Vagina (tissue), 2 donors: ENCODE data around the gene CADM1. TPM values are rescaled to one million over a fixed set of nuclear protein-coding genes. Genes with fewer than 3 reads are reported as not detected.

Experiments used
- DNase-seq, 2 donors: peaks; one replicate each; pipeline ENCODE4 v3.0.0-alpha.2; 2017; ENCODE audit errors: extremely low spot score in 2 of 2
- H3K27ac ChIP-seq: fragments of 200-600 bp; sonication (generic); one replicate; pipeline ENCODE4 v1.5.1; 2019
- H3K27me3 ChIP-seq: fragments of 200-600 bp; sonication (generic); one replicate; pipeline ENCODE4 v1.5.1; 2019
- H3K36me3 ChIP-seq, 2 donors: fragments of 200-600 bp; sonication (generic); one replicate each; pipeline ENCODE4 v1.5.1; 2017 to 2019
- H3K4me1 ChIP-seq: fragments of 200-600 bp; sonication (generic); one replicate; pipeline ENCODE4 v1.5.1; 2019
- H3K4me3 ChIP-seq, 2 donors: fragments of 200-600 bp; sonication (generic); 1 replicate in 1 of 2; 2 replicates in 1 of 2; pipeline ENCODE4 v1.5.1; 2016 to 2019
- H3K9me3 ChIP-seq: fragments of 200-600 bp; sonication (generic); one replicate; pipeline ENCODE4 v1.5.1; 2019
- POLR2A ChIP-seq, 2 donors: fragments of 450-650 bp; IDR thresholded peaks; one replicate each; pipeline ENCODE4 v1.6.1; 2017; ENCODE audit warnings: antibody characterized with exemption in 2 of 2, mild to moderate bottlenecking in 2 of 2, moderate library complexity in 2 of 2
- POLR2AphosphoS5 ChIP-seq, 2 donors: sonication (generic); formaldehyde crosslinking; IDR thresholded peaks; one replicate each; pipeline ENCODE4 v1.9.0; 2017; ENCODE audit warnings: antibody characterized with exemption in 2 of 2, mild to moderate bottlenecking in 2 of 2, low read depth in 1 of 2; ENCODE audit not compliant: insufficient read depth in 1 of 2
- intact Hi-C: fragments of 100-400 bp; cut with DNase I; formaldehyde crosslinking; loops from one replicate; pipeline ENCODE4 v1.15.1; 2023
- total RNA-seq: library from RNA; depleted of rRNA; stranded (reverse); fragments of >200 nt; gene quantifications from one replicate; pipeline ENCODE4 v1.2.3, GENCODE V29; 2016
- TF ChIP-seq, protein P1 (sequence below), 3 experiments: fragments of 450-650 bp in 2 of 3; fragments of 200-600 bp in 1 of 3; sonication (generic) in 1 of 3; IDR thresholded peaks; one replicate each; pipeline ENCODE4 v1.5.1; 2017 to 2019; ENCODE audit warnings: antibody characterized with exemption in 3 of 3, mild to moderate bottlenecking in 2 of 3, moderate library complexity in 2 of 3

CADM1 gene
- total RNA-seq, 1 donor from 2014 or later: 37.1 TPM

DNA sequence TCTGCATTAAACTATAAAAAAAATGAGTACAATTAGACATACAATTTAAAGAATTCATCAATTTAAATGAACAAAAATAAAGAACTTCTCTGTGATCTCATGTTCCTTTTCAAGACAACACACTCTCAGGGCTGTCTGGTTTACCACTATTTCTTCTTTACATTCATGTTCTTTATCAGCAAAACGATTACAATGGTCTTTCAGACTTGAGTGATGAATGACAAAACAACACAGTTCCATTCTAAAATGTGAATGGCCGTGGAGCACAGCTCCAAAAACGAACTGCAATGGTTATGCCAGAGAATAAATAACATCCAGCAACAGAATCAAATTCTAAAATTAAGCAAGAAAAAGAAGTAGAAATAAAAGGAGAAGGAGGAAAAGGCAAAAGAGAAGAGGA is 113.1 kb downstream of the CADM1 start:
- intact Hi-C loops: no loop called here

DNA sequence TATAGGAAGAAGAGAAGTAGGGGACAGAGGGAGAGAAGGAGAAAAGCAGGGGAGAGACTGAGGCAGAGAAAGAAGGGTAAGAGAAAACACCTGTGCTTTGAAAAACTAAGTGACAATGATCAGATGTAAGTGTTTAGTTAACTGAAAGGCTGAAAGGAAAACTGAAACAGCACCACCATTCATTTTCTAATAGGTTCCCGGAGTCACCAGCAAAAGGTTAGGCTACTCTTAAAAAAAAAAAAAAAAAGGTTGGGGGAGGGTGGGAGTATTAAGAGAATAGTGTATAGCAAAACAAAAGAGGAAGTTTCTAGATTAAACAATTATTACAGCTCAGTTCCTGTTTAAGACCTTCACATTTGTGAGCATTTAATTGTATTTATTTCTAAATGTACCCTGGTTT is 113.8 kb downstream of the CADM1 start:
- Histone ChIP-seq H3K9me3 (no peaks in the 10 kb centered on the region), H3K27me3 (no peaks in the 10 kb centered on the region), H3K4me1 (no peaks in the 10 kb centered on the region), H3K4me3 (no peak overlapping the region), H3K27ac (no peak overlapping the region), H3K36me3 (no peaks in the 10 kb centered on the region)
- DNase-seq: no peak
- intact Hi-C loops: no loop called here
- no peak for TF ChIP-seq POLR2AphosphoS5 (IDR thresholded peaks at IDR 0.05; ENCODE audit: insufficient read depth in 1 of 2, low read depth in 1 of 2)
- TF ChIP-seq, protein P1, sequence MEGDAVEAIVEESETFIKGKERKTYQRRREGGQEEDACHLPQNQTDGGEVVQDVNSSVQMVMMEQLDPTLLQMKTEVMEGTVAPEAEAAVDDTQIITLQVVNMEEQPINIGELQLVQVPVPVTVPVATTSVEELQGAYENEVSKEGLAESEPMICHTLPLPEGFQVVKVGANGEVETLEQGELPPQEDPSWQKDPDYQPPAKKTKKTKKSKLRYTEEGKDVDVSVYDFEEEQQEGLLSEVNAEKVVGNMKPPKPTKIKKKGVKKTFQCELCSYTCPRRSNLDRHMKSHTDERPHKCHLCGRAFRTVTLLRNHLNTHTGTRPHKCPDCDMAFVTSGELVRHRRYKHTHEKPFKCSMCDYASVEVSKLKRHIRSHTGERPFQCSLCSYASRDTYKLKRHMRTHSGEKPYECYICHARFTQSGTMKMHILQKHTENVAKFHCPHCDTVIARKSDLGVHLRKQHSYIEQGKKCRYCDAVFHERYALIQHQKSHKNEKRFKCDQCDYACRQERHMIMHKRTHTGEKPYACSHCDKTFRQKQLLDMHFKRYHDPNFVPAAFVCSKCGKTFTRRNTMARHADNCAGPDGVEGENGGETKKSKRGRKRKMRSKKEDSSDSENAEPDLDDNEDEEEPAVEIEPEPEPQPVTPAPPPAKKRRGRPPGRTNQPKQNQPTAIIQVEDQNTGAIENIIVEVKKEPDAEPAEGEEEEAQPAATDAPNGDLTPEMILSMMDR (IDR thresholded peaks at IDR 0.05): no peak
- no peak for TF ChIP-seq POLR2A (IDR thresholded peaks at IDR 0.05)

More for the DNA sequence above, 113.1 kb downstream of the CADM1 start:
- no peaks in the 10 kb centered on the region for H3K27me3 ChIP-seq
- H3K4me3 ChIP-seq: no peak overlapping the region
- H3K36me3 ChIP-seq: no peaks in the 10 kb centered on the region
- no peak overlapping the region for H3K27ac ChIP-seq
- no peaks in the 10 kb centered on the region for H3K4me1 ChIP-seq
- H3K9me3 ChIP-seq: no peaks in the 10 kb centered on the region
- TF ChIP-seq POLR2A (IDR thresholded peaks at IDR 0.05) (no peak), POLR2AphosphoS5 (IDR thresholded peaks at IDR 0.05; ENCODE audit: insufficient read depth in 1 of 2, low read depth in 1 of 2) (no peak)
- TF ChIP-seq, protein P1 (IDR thresholded peaks at IDR 0.05): no peak
- no peak for DNase-seq

DNA sequence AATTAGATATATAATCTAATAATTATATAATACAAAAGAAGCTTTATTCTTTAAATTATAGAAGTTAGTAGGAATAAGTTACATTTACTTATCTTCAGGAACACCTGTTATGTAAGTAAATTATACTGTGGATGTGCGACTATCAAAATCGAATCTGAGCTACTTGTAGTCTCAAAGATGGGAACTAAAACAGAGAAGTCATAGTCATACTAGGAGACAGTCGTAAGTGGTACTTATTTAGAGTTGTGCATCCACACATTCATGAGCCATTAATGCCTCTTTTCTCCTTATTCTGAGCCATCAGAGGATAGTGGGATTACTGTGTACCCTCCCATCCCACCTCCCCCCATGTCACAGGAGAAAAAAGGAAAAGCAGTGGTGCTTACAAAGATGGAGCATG is 114.4 kb downstream of the CADM1 start:
- Histone ChIP-seq H3K9me3 (no peaks in the 10 kb centered on the region), H3K27me3 (no peaks in the 10 kb centered on the region), H3K36me3 (no peaks in the 10 kb centered on the region), H3K27ac (no peak overlapping the region), H3K4me1 (no peaks in the 10 kb centered on the region), H3K4me3 (no peak overlapping the region)
- intact Hi-C loops: no loop called here
- TF ChIP-seq POLR2AphosphoS5 (IDR thresholded peaks at IDR 0.05; ENCODE audit: insufficient read depth in 1 of 2, low read depth in 1 of 2) (no peak), POLR2A (IDR thresholded peaks at IDR 0.05) (no peak)
- TF ChIP-seq, protein P1 (IDR thresholded peaks at IDR 0.05): no peak
- DNase-seq: no peak

DNA sequence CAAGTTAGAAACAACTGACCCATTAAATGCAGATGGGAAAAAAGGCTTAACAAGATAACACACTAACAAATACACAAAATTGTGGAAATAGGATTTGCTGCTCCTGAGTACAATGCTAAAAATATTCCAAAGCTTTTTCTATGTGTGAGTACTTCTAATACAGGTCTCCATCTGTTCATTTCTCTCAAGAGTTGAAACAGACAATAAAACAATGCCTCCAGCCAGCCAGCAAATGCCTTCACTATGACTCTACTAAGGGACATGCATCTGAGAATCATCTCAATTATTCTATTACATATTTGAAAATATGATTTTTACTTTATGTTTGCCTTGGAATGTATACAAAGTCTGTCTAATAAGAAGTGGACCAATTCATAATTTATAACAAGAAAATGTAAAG is 119.0 kb downstream of the CADM1 start:
- TF ChIP-seq POLR2A (IDR thresholded peaks at IDR 0.05): no peak
- no peak for TF ChIP-seq POLR2AphosphoS5 (IDR thresholded peaks at IDR 0.05; ENCODE audit: insufficient read depth in 1 of 2, low read depth in 1 of 2)
- TF ChIP-seq, protein P1 (IDR thresholded peaks at IDR 0.05): no peak
- H3K36me3 ChIP-seq: no peaks in the 10 kb centered on the region
- H3K4me1 ChIP-seq: no peaks in the 10 kb centered on the region
- intact Hi-C loops: no loop called here
- DNase-seq: no peak
- no peaks in the 10 kb centered on the region for H3K9me3 ChIP-seq
- H3K4me3 ChIP-seq: no peak overlapping the region
- no peaks in the 10 kb centered on the region for H3K27me3 ChIP-seq
- H3K27ac ChIP-seq: no peak overlapping the region

DNA sequence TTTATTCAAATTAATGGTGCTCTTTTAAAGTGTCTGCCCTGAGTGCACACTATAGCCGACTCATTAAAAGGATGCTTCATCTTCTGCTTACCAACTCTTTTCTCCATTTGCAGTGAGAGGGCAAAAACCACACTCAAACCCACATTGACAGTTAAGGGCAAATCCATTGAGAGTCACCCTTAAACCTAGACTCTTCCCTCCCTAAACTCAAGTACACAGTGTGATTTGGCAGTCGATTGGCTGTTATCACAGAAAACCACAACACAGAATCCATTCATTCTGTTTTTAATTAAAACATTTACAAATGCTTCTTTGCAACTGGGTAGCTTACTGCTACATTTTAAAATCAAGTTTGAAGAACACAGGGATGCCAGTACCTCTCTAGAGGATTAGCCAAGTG is 120.0 kb downstream of the CADM1 start:
- Histone ChIP-seq H3K9me3 (no peaks in the 10 kb centered on the region), H3K36me3 (no peaks in the 10 kb centered on the region), H3K27ac (no peak overlapping the region), H3K27me3 (no peaks in the 10 kb centered on the region), H3K4me1 (no peaks in the 10 kb centered on the region), H3K4me3 (no peak overlapping the region)
- no peak for DNase-seq
- TF ChIP-seq POLR2A (IDR thresholded peaks at IDR 0.05): no peak
- TF ChIP-seq, protein P1 (IDR thresholded peaks at IDR 0.05): no peak
- TF ChIP-seq POLR2AphosphoS5 (IDR thresholded peaks at IDR 0.05; ENCODE audit: insufficient read depth in 1 of 2, low read depth in 1 of 2): no peak
- intact Hi-C loops: no loop called here
